ENCODE measurements around the gene APOBEC3H. TPM values are rescaled to one million over a fixed set of nuclear protein-coding genes. Genes with fewer than 3 reads are reported as not detected.

APOBEC3H gene
- total and polyA plus RNA-seq, 2 donors (not counting 3 experiments of a cell fraction or from before 2014, with no cell fraction given) = not detected

GRCh38 chr22:39133871-39134270 is 36.8 kb downstream of the APOBEC3H start:
- dilution Hi-C loops (cut with MboI; ENCODE audit: extremely low pct_ligation_motif_present, low sequenced_read_pairs) (no loop called here), intact Hi-C loops (cut with micrococcal nuclease) (no loop called here)
- TF ChIP-seq MAX (IDR thresholded peaks at IDR 0.05; ENCODE audit: insufficient read depth, insufficient read length) = no peak
- TF ChIP-seq GATA2 (IDR thresholded peaks at IDR 0.05; ENCODE audit: insufficient read depth, insufficient read length, low read depth, low read length) = no peak
- TF ChIP-seq JUN (IDR thresholded peaks at IDR 0.05; ENCODE audit: borderline replicate concordance, insufficient read depth, insufficient read length, low read depth) = no peak
- TF ChIP-seq EZH2 (IDR thresholded peaks at IDR 0.05; ENCODE audit: borderline replicate concordance, low read depth, low read length, severe bottlenecking) = no peak
- TF ChIP-seq POLR2AphosphoS5 (IDR thresholded peaks at IDR 0.05; ENCODE audit: insufficient read depth, low read depth, low read length) = no peak
- no peak for TF ChIP-seq FOS (IDR thresholded peaks at IDR 0.05; ENCODE audit: borderline replicate concordance, insufficient read depth, low read length)

More at GRCh38 chr22:39133871-39134270, 36.8 kb downstream of the APOBEC3H start:
- H3K4me1 ChIP-seq (ENCODE audit: control insufficient read depth, extremely low read depth, insufficient read depth, low read length) = no peaks in the 10 kb centered on the region
- H3K36me3 ChIP-seq (ENCODE audit: control insufficient read depth in 2 of 2, extremely low read depth in 1 of 2, insufficient read depth in 2 of 2, low read length in 2 of 2) = no peaks in the 10 kb centered on the region
- DNase-seq (ENCODE audit: low read depth, low spot score) (no peak), FAIRE-seq (no peak)
- ChIA-PET CTCF (interaction anchor here (1.4 to 3.9 kb wide), 3 partner anchors 178 to 365 kb away, joined by 3 to 46 read pairs (median 24); no protein-coding TSS in a partner anchor), POLR2A (no interaction called here)
- H3K4me2 ChIP-seq (ENCODE audit: insufficient read depth, low read length) = no peak overlapping the region
- no peak overlapping the region for H3K27ac ChIP-seq (ENCODE audit: insufficient read depth, low read depth, low read length)
- H4K20me1 ChIP-seq (replicated peaks; ENCODE audit: control insufficient read depth, extremely low read depth, insufficient read depth, low read length) = no peaks in the 10 kb centered on the region
- H3K9me3 ChIP-seq (replicated peaks; ENCODE audit: control insufficient read depth, insufficient read depth, low read length) = no peaks in the 10 kb centered on the region
- no peak overlapping the region for H3K4me3 ChIP-seq (replicated peaks in 1 of 3; ENCODE audit: insufficient read depth in 1 of 3, low read depth in 1 of 3, low read length in 3 of 3)
- no TSS peak for BruUV-seq (replicated peaks)
- no peaks in the 10 kb centered on the region for H3K27me3 ChIP-seq (ENCODE audit: control insufficient read depth in 2 of 2, insufficient read depth in 2 of 2, low read length in 2 of 2)
- H3K79me2 ChIP-seq (ENCODE audit: control insufficient read depth, insufficient read depth, low read length) = no peaks in the 10 kb centered on the region
- H2AFZ ChIP-seq (ENCODE audit: low read depth, low read length) = no peak overlapping the region
- H3K9ac ChIP-seq (replicated peaks; ENCODE audit: extremely low read depth, insufficient read depth, low read length) = no peak overlapping the region
- H3K9me1 ChIP-seq (replicated peaks; ENCODE audit: control insufficient read depth, extremely low read depth, insufficient read depth, low read length) = no peaks in the 10 kb centered on the region
